ENCODE data around the gene CDY2A.
"Not testable (repeated sequence)": the region's sequence is repeated elsewhere in the genome, so short reads cannot be mapped to it uniquely, and the experiment has no call there.

CDY2A gene, protein sequence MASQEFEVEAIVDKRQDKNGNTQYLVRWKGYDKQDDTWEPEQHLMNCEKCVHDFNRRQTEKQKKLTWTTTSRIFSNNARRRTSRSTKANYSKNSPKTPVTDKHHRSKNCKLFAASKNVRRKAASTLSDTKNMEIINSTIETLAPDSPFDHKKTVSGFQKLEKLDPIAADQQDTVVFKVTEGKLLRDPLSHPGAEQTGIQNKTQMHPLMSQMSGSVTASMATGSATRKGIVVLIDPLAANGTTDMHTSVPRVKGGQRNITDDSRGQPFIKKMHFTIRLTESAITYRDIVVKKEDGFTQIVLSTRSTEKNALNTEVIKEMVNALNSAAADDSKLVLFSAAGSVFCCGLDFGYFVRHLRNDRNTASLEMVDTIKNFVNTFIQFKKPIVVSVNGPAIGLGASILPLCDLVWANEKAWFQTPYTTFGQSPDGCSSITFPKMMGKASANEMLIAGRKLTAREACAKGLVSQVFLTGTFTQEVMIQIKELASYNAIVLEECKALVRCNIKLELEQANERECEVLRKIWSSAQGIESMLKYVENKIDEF

DNA sequence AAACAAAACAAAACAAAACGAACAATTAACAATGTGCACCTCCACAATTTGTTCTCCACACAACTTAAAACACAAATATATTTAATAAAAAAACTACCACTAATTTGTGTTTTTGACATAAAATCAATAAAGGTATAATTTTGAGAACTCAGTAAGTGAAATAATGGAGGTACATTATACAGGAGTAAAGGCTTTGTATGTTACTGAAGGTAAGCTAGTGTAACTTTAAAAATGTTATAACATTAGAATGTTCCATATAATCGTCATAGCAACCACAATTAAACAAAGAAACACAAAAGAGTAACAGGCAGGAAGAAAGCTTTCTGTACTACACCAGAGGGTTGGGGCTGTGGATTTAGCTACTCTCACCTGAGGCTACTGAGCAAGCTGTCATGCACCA is at the start of gene CDY2A:
CDY2A (plus strand) TSS at position 301 of the 400 bp plus-strand sequence. CDS start 328 bp downstream, outside the sequence.
- H3K4me2 ChIP-seq (ENCODE audit: low read length); H3K27ac ChIP-seq; H3K9ac ChIP-seq; H2AFZ ChIP-seq; H3K79me2 ChIP-seq; H3K4me3 ChIP-seq (ENCODE audit: low read depth, low read length); H3K36me3 ChIP-seq (ENCODE audit: control insufficient read depth, insufficient read depth, low read length); H3K9me3 ChIP-seq (ENCODE audit: control insufficient read depth, low read length); H3K27me3 ChIP-seq (ENCODE audit: control insufficient read depth, insufficient read depth, low read length); H3K4me1 ChIP-seq: not testable (repeated sequence)

DNA sequence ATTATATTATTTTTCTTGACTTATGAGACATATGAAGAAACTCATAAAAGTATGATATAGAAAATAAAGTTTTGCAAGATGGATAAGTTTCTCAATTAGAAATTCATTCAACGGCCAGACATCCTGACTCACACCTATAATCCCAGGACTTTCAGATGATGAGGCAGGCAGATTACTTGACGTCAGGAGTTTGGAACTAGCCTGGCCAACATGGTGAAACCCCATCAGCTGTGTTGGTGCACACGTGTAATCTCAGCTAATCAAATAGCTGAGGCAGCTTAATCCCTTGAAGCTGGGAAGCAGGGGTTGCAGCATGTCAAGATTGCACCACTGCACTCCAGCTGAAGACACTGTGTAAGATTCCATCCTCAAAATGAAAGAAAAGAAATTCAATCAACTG is 28.0 kb upstream of the CDY2A start:
- not testable (repeated sequence) for H3K27me3 ChIP-seq (ENCODE audit: control insufficient read depth, insufficient read depth, low read length); H3K9me3 ChIP-seq (ENCODE audit: control insufficient read depth, low read length); H3K27ac ChIP-seq; H2AFZ ChIP-seq; H3K4me1 ChIP-seq; H3K9ac ChIP-seq; H3K79me2 ChIP-seq; H3K4me3 ChIP-seq (ENCODE audit: low read depth, low read length); H3K4me2 ChIP-seq (ENCODE audit: low read length); H3K36me3 ChIP-seq (ENCODE audit: control insufficient read depth, insufficient read depth, low read length)

DNA sequence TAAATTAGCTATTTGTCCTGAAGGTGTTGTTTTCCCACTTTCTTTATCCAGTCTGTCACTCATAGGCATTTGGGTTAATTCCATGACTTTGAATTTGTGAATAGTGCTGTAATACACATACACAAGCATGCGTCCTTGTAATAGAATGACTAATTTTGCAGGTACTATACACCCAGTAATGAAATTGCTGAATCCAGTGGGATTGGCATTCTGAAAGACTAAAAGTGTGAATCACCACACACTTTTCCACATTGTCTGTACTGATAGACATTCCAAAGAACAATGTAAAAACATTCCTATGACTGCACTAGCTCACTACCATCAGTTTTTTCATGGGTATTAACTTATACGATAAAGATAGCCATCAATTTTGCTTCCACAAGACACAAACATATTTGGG is 27.3 kb upstream of the CDY2A start:
- not testable (repeated sequence) for H3K4me2 ChIP-seq (ENCODE audit: low read length); H3K4me1 ChIP-seq

DNA sequence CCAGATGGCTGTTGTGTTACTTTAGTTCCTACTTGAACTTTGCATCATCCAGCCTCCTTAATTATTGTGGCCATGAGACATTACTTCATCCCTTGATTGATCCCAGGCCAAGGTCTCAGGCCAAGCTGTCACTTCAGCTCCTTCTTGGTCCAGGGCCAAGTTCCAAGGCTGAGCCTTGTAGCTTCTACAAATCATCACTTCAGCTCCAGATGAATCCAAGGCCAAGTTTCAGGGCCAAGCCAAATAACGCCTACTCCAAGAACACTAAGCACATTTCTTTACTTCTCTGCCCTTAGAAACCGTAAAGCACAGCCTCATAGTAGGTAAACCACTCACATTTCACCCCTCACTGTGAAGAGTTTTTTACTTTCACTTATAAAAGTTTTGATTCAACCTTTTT is 1.7 kb upstream of the CDY2A start:
- not testable (repeated sequence) for H3K4me2 ChIP-seq (ENCODE audit: low read length); H3K36me3 ChIP-seq (ENCODE audit: control insufficient read depth, insufficient read depth, low read length); H3K4me1 ChIP-seq; H3K9ac ChIP-seq; H2AFZ ChIP-seq; H3K4me3 ChIP-seq (ENCODE audit: low read depth, low read length); H3K79me2 ChIP-seq; H3K27ac ChIP-seq; H3K9me3 ChIP-seq (ENCODE audit: control insufficient read depth, low read length); H3K27me3 ChIP-seq (ENCODE audit: control insufficient read depth, insufficient read depth, low read length)

More for the DNA sequence above, 27.3 kb upstream of the CDY2A start:
- not testable (repeated sequence) for H3K9me3 ChIP-seq (ENCODE audit: control insufficient read depth, low read length); H3K27ac ChIP-seq; H3K36me3 ChIP-seq (ENCODE audit: control insufficient read depth, insufficient read depth, low read length); H3K4me3 ChIP-seq (ENCODE audit: low read depth, low read length); H3K79me2 ChIP-seq; H2AFZ ChIP-seq; H3K27me3 ChIP-seq (ENCODE audit: control insufficient read depth, insufficient read depth, low read length); H3K9ac ChIP-seq

DNA sequence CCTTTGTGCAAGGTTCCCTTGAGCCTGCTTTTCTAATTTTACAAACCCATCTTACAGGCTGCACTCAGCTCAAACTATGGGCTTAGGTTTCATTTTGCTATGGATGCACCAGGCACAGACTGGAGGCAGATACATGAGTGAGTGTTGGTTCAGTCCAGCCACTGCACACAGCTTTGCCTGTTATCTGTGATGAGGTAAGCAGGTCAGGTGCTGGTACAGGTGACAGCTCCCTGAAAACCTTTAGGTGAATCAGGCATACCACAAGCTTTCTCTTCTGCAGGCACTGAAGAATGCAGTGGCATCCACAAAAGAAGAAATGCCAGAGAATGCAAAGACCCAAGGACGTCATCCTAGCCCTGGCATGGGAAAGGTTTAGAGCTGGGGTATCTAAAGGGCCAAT is 3.3 kb downstream of the CDY2A start:
- not testable (repeated sequence) for H3K4me2 ChIP-seq (ENCODE audit: low read length); H3K9ac ChIP-seq; H3K4me1 ChIP-seq; H3K36me3 ChIP-seq (ENCODE audit: control insufficient read depth, insufficient read depth, low read length); H2AFZ ChIP-seq; H3K79me2 ChIP-seq; H3K9me3 ChIP-seq (ENCODE audit: control insufficient read depth, low read length); H3K27me3 ChIP-seq (ENCODE audit: control insufficient read depth, insufficient read depth, low read length); H3K27ac ChIP-seq; H3K4me3 ChIP-seq (ENCODE audit: low read depth, low read length)

DNA sequence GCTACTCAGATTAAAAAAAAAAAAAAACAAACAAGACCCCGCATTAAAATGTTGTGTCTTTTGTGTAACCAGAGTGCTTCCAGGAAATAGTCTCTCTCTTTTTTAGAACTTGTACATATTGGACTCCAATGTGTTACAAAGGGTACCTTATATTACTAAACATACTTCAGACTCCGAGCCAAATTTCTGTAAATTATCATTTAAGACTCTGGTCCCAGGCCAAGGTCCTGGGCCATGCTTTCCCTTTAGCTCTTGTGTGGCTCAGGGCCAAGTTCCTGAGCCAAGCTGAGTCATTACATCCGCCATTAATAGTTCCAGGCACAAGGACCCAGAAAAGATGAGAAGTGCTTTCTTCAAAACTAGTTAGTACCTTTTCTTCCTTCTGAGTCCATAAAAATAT is 4.6 kb downstream of the CDY2A start:
- H3K4me2 ChIP-seq (ENCODE audit: low read length); H3K9me3 ChIP-seq (ENCODE audit: control insufficient read depth, low read length); H3K27me3 ChIP-seq (ENCODE audit: control insufficient read depth, insufficient read depth, low read length); H3K4me3 ChIP-seq (ENCODE audit: low read depth, low read length); H3K79me2 ChIP-seq; H3K27ac ChIP-seq; H3K4me1 ChIP-seq; H3K9ac ChIP-seq; H3K36me3 ChIP-seq (ENCODE audit: control insufficient read depth, insufficient read depth, low read length); H2AFZ ChIP-seq: not testable (repeated sequence)

DNA sequence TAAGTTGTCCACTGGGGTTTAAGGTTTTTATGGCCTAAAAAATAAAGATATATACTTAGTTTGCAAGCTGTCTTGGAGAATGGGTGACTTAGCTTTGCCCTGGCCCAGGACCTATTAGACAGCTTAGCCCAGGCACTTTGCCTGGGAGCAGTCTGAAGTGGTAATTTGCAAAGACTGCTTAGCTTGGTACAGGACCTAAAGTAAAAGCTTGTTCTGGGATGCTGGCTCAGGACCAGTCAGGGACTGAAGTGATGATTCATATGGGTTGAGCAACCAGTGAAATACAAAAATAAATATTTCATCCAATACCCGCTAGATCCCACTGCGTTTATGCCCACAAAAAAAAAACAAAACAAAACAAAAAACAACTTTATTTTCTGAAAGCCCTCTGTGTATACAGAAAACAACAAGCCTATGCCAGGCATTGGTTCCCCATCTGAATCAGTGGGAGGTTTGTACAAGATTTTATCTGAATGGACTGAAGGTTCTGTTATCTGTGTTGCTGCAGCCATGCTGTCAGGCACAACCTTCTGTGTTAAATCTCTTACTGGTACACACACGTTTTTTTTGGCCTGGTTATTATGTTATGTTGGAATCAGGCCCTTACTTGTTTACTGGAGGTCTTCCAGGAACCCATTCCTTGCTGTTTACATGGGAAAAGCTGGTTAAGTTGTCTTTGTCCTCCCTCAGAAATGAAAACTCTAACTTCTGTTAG is 8.7 kb downstream of the CDY2A start:
- H3K79me2 ChIP-seq; H3K36me3 ChIP-seq (ENCODE audit: control insufficient read depth, insufficient read depth, low read length); H3K9ac ChIP-seq; H2AFZ ChIP-seq; H3K4me1 ChIP-seq; H3K4me3 ChIP-seq (ENCODE audit: low read depth, low read length); H3K27ac ChIP-seq; H3K4me2 ChIP-seq (ENCODE audit: low read length); H3K9me3 ChIP-seq (ENCODE audit: control insufficient read depth, low read length); H3K27me3 ChIP-seq (ENCODE audit: control insufficient read depth, insufficient read depth, low read length): not testable (repeated sequence)

DNA sequence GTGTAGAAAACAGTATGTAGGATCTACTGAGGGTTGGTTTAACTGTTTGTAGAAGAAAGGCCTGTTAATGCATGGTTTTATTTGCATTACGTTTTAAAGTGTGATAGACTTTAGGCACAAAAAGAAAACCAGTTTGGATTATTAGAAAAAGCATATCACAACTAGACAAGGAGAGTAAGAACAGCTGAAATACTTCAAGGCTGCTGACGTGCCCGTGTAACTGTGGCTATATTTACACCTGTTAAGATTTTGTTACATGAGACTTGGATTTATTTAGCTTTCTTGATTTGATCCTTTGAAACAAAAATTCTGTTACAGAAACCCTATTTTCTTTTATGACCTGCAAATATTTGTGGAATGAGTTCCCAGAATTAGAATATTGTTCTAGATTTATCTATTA is 9.3 kb downstream of the CDY2A start:
- not testable (repeated sequence) for H3K36me3 ChIP-seq (ENCODE audit: control insufficient read depth, insufficient read depth, low read length); H3K79me2 ChIP-seq; H3K4me2 ChIP-seq (ENCODE audit: low read length); H2AFZ ChIP-seq; H3K9ac ChIP-seq; H3K4me1 ChIP-seq; H3K9me3 ChIP-seq (ENCODE audit: control insufficient read depth, low read length); H3K4me3 ChIP-seq (ENCODE audit: low read depth, low read length); H3K27me3 ChIP-seq (ENCODE audit: control insufficient read depth, insufficient read depth, low read length); H3K27ac ChIP-seq

DNA sequence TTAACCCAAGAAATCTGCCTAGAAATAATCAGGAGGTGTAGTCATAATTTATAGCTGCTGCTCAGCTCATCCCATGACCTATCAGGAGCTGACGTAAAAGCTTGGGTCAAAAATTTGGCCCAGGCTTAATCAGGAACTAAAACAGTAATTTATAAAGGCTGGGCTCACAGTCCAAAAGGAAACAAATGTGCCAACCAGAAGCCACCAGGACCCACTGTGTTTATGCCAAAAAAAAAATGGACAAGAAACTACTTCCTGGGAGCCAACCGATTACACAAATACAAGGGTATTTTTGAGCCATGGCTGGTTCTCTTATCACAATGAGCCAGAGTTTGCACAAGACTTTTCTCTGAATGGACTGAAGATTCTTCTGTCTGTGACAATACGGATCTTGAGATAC is 19.4 kb downstream of the CDY2A start:
- not testable (repeated sequence) for H3K27me3 ChIP-seq (ENCODE audit: control insufficient read depth, insufficient read depth, low read length); H3K36me3 ChIP-seq (ENCODE audit: control insufficient read depth, insufficient read depth, low read length); H3K9ac ChIP-seq; H3K79me2 ChIP-seq; H3K27ac ChIP-seq; H3K4me2 ChIP-seq (ENCODE audit: low read length); H3K4me3 ChIP-seq (ENCODE audit: low read depth, low read length); H2AFZ ChIP-seq; H3K9me3 ChIP-seq (ENCODE audit: control insufficient read depth, low read length); H3K4me1 ChIP-seq

DNA sequence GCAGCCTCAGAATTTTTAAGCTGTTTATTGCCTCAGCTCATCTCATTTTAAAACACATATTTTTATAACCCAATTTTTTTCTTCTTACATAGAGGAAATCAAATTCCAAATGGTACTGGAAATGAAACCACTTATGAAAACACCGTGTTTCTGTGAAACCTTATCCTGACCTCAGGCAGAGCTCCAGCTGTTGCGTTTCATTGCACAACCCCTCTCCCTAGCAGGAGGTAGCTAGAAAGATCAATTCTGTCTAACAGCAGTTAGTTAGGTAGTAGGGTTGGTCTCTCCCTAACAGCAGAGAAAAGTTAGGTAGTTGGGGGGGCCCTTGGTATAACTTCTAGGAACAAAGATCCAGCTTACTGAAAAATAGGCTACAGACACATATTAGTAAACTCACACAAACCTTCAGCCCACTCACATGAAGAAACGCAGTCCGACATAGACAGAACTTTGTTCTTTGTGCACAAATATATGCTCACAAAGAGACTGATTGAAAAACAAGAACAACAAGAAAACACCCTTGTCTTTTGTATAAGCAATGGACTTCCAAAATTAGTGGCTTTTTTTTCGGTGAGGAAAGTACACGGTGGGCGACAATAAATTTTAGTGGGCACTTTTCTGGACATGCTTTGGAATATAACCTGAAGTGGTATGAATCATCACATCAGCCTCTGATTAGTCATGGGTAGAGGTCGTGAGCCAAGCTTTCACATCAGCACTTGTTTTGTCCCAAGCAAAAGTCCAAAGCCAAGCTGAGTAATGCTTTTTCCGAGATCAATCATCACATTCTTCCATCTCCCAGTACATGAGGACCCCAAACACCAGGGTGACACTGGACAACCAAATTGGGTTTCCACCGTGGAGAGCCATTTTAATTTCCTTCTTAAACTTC is 22.8 kb downstream of the CDY2A start:
- H3K9ac ChIP-seq; H3K79me2 ChIP-seq; H3K36me3 ChIP-seq (ENCODE audit: control insufficient read depth, insufficient read depth, low read length); H3K27me3 ChIP-seq (ENCODE audit: control insufficient read depth, insufficient read depth, low read length); H3K27ac ChIP-seq; H3K4me1 ChIP-seq; H3K9me3 ChIP-seq (ENCODE audit: control insufficient read depth, low read length); H2AFZ ChIP-seq; H3K4me2 ChIP-seq (ENCODE audit: low read length); H3K4me3 ChIP-seq (ENCODE audit: low read depth, low read length): not testable (repeated sequence)
